GM19397 (cell line): Measurements from ENCODE around the gene INPP4B.

Experiments used
- ATAC-seq: cut with Tn5 transposase; IDR thresholded peaks from one replicate; pipeline ENCODE4 v1.9.1; 2021; ENCODE audit warnings: mild to moderate bottlenecking, moderate library complexity; ENCODE audit not compliant: unreplicated experiment

INPP4B gene

DNA sequence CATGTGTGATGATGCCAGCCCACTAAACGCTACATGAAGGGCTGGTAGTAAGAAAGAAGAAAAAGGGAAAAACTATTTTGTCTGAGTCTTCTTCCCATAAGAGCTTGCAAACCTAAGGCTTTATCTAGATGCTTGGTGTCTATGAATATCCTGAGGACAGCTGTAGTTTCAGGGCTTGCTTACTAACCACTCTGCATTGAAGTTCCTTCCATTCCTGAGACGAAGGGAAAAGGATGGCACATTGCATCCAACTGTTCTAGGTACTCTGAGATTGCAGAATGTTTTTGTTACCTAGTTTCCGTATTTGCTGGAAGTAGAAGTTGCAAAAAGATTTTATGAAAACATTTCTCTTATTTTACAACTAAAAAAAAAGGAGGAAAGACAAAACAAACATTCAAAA, 665.1 kb downstream of the INPP4B start:
- ATAC-seq: no peak

DNA sequence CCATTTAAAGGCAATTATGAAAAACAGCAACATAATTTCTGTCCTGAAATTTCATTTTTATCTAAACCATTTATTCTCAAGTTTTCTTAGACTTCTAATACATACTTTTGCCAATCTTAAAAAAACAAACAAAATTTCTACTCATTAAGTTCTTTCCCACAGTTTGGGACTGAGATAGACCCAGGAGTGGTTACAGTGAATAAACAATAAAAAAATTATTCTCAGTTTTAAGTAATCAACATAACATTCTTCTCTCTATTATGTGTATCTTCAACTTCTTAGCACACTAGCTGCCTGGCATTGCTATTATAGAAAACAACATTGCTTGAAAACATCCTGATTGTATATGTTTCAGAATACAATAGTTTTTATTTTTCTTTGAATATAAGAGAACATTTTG, 676.9 kb downstream of the INPP4B start:
- no peak for ATAC-seq

DNA sequence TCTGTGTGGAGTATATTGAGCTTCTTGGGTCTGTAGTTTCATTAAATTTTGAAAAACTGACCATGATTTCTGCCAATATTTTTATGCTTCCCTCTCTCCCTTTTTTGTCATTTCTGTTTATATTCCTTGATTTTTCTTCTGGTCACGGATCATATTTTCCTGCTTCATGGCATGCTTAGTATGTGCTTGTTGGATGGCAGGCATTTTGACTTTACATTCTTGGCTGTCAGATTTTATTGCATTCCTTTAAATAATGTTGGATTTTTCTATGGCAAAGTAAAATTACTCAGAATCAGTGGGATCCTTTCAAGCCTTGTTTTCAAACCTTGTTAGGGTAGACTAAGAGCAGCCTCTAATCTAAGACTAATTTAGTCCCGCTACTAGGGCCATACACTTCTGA, 677.9 kb downstream of the INPP4B start:
- ATAC-seq: no peak

DNA sequence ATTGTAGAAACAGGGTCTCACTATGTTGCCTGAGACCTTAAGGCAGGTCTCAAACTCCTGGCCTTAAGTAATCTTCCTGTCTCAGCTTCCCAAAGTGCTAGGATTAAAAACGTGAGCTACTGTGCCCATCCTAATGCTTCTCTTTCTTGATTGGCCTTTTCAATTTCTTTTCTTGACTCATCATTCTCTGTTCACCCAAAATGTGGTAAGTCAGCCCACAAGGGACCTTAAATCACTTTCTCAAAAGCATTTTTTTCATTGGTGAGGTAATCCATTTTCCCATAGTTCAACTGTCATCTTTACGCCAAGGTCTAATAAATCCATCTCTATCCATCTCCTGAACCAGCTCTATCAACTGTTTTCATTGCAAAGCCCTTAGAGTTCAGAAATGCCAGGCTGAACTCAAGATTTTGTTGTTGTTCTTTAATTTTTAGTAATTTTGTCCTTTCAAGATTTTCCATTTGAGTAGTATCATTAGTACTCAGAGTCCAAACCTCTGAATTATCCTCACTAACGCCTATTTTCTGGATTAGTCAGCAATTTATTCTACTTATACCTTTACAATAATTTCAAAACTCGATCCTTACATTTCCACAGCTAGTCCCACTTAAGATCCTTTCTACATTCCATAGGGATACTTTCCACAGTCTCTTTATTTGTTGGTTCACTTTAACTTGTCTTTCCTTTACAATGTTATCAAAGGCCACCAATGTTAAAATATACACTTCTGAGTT, 681.2 kb downstream of the INPP4B start:
- no peak for ATAC-seq

DNA sequence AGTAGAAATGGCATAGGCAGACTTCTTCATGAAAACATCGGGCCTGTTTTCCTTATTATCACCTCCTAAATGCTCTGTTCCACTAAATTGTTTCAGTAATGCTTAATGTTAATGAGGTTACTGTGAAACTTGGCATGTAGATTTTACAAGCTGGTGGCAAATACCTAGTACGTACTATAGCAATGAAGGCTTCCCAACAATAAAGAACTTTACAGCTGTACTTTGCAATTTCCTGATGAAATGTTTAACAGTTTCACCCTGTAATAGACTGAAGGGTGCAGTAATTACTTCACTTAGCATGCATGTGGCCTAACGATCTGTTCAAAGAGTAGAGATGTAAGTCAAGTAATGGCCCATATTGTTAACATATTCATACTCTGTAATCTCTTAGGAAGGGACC, 685.0 kb downstream of the INPP4B start:
- no peak for ATAC-seq

DNA sequence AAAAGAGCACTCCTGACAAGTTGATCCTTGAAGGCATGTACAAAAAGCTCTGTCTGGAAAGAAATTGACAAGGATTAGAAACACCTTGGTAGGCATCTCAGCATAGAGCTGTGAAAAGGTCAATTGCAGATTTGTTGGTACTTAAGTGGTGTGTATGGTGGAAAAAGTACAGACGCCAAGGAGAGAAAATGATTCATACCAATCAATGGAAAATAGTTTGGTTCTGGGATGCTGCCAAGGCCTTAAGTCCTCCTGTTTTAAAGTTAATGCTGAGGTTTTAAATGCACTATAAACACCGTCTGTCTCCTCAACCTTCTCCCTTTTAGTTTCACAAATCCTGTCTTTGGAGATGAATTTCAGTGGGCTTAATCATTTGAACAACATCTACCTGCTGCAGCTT, 685.6 kb downstream of the INPP4B start:
- ATAC-seq: no peak

DNA sequence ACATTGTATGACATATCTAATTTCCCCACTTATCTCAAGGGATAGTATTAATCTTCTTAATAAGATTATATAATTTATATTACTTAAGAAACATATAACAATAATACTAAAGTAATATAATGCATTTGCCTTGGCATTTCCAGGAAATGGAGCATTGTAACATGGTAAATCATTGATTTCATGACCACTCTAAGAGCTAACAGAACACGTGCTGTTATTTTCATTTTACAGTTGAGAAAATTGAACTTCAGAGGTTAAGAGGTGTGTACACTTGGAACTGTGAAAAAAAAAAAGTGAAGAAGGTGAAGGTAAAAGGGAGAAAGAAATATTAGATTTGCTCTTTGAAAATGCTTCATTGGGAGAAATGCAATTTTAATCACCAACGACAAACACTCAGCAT, 687.1 kb downstream of the INPP4B start:
- no peak for ATAC-seq

DNA sequence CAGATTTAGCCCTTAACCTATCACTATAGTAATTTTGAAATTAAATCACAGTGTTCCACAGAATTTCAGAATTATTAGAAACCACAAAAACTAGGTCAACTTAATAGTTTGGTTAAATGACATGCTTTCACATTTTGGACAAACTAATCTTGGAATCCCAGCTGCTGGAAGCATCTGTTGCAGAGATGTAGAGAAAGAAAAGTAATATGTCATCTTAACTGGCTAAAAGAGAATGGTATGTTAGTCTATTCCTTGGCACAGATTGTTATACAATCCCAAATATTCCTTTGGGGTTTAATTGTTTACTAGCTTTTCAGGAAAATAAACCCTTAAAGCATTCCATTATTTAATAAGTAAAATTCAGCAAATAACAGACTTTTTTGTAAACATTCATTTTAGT, 689.8 kb downstream of the INPP4B start:
- no peak for ATAC-seq

DNA sequence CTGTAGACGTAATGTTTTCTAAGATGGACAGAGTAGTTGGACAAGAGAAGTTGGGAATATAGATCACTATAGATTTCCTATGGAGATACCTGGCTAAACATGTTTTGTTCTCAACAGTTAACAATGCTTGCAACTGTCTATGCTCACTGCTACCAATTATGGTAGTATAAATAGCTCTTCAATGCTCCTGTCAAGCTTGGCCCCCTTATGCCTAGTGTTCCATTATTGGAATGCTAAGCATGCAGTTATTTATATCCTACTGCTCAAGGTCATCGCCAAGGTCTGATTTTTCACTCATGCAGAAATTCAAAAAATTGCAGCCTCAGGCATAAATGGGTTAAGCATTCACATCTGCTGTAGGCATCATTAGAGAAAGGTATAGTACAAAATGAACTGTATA, 690.8 kb downstream of the INPP4B start:
- no peak for ATAC-seq

DNA sequence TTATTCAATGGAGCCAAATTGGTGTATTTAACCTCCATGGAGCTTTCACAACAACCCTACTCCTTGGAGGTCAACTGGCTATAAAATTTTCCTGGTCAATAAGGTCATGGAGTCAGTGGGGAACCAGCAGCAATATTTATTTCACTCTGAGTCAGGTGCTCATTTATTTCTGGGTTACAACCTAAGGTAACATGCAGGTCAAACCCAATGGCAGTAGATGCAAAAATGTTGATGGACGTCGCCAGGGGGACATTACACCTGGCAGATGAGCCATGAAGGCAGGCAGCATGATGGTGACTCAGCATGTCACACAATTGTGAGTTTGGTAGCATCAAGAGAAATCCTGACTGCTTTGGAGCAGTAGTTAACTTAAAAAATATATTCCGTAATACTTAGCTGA, 695.6 kb downstream of the INPP4B start:
- ATAC-seq: no peak

DNA sequence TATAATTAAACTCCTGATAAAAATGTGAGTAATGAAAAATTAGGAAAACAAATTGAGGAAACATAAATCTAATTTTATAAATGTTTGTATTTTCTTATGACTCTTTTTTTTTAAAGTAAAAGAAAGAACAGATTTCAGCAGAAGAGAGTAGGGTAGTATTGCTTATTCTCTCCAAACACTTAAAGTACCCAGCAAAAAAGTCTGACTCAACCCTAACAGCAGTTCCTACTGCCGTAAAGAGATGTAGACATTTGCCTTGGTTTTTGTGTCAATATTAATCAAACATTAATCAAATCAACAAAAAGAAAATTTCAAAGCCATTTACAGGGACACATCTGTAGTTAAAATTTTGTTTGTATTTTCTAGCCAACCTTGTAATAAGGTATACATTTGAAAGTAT, 701.3 kb downstream of the INPP4B start:
- ATAC-seq: no peak

DNA sequence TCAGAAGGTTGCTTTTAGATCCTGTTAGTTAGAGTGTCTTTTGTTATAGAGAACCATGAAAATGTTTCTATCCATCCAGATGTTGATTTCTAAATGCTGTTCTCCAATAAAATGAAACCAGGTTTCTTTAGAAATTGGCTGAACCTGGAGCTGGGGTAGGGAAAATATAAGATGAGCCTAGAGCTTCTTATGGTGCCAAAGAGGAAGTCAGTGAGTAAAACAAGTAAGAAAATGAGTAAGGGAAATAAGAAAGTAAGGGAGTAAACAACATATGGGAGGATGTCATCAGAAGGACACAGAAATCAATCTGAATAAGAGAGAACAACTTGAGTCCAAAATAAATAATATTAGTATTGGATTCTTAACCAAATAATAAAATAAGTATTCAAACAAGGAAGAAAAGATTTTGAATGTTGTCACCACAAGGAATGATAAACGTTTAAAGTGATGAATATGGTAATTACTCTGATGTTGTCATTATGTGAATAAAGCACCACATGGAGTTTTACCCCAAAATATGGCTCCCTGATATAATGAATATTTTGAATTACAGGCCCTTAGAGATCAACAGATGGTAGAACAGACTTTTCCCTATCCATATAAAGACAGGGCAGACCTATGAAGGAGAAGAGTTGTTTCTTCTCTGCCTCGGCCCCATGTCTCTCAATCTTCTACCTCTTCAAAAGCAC, 703.6 kb downstream of the INPP4B start:
- no peak for ATAC-seq

DNA sequence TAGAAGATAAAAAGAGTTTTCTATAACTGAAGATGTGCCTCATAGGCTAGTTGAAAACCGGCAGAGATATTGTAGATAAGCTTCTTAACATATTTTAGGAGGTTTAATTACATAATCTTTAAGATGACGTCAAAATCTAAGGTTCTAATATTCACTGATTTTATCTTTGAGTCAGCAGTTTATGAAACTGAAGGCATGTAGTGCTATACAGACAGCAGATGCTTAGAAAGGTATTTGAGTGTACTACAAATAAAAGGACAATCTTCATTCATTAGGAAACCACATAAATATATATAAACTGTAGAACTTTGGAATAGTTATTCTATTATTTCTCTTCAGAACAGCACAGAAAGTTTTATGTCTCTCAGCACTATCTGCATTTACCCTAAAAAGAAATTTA, 704.9 kb downstream of the INPP4B start:
- no peak for ATAC-seq

DNA sequence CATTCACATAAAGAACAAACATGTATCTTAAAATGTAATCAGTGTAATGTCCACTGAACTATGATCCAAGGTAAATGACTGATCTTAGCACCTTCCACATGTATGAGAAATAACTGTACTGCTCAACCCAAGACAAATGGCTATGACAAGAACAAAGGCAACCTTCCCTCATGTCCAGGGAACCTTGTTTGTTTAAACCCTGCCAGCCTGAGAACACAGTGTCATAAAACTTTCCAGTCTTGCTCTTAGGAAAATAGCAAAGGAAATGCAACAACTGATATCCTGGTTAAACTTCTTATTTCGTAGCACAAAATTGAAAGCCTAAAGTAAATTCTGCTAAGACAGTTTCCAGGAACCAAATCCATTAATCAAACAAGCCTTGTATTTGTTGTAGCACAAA, 715.4 kb downstream of the INPP4B start:
- no peak for ATAC-seq

DNA sequence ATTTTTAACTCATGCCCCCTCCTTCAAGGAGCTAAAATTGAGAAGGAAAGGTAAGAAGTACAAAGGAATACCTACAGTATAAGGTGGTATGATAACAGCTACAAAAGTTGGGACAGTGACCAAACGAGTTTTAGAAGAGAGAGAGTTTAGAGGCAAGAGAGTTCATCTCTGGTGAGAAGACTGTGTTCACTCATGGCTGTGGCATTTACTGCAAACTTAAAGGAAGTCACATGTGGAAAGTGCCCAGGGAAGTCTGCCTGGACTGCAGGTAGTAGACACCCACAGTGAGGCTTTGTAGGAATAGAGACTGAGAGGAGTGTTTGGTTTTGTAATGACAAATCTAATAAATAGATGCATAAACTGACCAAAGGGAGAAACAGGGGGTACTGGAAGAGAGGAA, 716.2 kb downstream of the INPP4B start:
- ATAC-seq: no peak

DNA sequence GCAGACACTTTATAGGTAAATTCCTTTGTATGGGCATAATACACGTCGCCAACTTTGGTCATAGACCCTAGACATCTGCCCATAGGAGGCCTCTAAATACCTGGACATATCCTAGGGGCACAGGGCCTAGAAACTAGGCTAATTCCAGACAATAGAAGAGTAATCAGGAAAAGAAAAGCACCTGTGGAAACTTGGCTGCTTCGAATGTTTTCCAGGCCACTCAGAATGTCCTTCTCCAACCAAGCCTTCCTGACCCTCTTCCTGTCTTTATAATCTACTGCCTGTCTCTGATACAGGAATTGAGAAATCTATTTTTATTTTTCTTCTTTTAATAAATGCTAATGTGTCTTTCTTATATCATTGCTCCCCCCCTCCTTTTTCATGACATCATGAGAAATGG, 716.6 kb downstream of the INPP4B start:
- ATAC-seq: no peak

DNA sequence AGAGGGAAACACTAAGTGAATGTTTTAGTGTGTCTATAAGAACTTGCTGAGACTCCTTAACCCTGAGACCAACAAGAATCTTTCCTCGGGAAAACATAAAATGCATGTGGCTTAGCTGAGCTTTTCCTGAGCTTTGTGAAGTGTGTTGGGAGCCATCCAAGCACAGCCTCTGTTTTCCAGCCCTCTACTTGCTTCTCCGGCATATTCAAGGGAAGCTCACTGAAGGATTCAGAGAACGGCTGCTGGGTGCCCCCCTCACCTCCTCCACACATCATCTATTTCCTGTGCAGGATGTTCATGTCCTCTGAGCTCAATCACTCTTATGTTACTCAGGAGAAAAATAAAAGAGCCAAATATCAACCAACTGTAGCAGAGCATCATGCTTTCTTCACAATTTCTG, 717.6 kb downstream of the INPP4B start:
- no peak for ATAC-seq

DNA sequence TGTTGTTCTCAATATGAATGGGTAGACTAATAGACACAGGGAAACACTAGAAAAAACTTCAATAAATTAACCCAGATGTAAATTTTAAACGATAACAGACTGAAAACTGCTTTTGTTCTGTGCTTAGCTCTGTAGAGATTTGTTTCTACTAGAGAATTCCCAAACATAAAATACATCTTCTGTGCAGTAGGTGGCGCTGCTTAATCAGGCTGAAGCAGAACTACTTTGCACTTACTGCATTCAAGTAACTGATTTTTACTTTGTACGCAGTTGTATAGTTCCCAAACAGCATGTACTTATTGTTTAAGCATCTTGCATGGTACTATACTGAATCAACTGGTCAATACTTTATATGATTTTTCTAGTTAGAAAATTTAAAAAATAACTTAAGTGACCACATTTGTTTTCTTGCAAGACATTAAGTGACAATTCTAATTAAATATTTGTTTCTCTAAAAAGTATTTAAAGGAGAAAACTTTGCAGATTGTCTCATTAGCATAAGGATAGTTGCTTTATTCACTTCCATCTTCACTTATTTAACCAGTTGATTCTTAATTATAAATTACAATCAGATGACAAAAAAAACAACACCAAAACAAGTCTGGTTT, 719.1 kb downstream of the INPP4B start:
- ATAC-seq: peak; percentile 70

DNA sequence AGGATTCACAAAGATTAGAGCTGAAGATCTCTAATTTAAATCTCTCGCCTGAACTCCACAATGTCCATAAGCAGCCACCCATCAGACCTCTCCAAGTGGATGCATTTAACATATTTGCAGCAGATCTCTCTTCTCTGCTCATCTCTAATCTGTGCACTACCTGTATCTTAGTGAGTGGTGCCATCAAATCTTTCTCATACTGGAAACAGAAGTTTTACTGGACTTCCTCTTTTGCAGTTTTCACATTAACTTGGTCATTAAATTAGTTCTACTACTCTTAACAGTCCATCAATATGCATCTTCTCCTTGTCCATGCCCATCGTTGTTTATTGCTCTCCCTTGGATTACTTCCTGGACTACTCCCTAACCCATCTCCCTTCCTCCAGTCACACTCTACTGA, 721.2 kb downstream of the INPP4B start:
- ATAC-seq: no peak

DNA sequence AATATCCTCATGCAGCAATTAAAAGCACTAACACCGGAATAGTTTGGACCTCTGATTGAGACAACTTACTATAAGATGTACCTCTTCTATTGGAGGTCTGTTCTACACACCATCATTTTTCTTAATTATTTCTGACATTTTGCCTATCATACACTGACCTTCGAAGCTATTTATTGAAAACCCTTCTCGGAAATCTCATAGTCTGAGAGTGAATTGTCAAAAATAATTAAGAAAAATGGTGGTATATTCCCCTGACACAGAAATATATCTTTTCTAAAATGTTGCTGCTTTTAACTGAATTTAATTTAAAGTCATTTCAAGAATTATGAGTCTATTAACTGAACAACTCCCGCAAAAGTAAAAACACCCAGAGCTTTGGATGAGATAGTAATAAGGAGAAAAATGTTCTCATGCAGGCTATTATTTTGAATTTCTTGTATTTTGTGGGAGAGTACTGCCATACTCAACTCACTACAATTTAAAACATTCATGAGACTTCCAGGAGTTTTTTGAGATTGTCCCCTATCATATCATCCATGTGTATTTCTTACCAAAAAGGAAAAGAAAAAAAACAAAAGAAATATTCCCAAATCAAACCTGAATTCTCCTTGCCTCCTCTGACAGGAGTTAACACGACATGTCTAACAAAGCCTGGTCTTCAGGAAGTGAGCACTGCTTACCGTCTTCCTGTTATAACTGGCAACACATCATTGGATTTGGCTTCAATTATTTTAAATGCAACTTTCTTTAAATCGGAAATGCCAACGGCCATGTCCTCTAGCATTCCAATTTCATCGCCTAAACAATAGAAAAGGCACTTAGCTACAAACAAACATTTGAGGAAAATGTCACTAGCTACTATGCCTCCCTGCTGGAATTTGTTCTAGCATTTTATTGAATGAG, 724.4 kb downstream of the INPP4B start:
- ATAC-seq: no peak

DNA sequence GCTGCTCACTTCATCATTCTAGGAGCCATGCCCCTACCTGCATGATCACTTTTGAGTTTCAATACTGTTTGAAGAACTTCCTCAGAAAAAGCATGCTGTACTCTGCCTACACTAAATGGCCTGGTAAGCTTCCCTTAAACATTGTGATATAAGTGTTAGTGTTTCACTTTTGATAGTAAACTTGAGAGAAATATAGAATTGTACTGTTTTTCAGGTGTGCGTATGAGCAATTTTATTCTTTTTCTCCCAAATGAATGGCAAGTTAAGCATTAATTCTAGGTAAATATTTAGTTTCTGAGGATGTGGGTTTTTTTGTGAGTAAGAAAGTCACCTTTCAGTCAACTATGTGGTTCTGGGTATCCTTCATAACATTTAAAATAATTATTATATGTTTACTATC, 725.2 kb downstream of the INPP4B start:
- ATAC-seq: no peak
